Tibial nerve (tissue), 4 donors: Measurements from ENCODE around the gene ZNF71. TPM values are rescaled to one million over a fixed set of nuclear protein-coding genes. Genes with fewer than 3 reads are reported as not detected.
"Not testable (repeated sequence)": the region's sequence is repeated elsewhere in the genome, so short reads cannot be mapped to it uniquely, and the experiment has no call there.

ENCODE experiments used
- DNase-seq, 2 donors: peaks; one replicate each; pipeline ENCODE4 v3.0.0-alpha.2; 2019; ENCODE audit warnings: low spot score in 2 of 2
- H3K27ac ChIP-seq, 4 donors: fragments of 200-600 bp; sonication (generic) in 3 of 4; one replicate each; pipeline ENCODE4 v1.5.1; 2017 to 2019; ENCODE audit warnings: mild to moderate bottlenecking in 1 of 4
- H3K27me3 ChIP-seq, 2 donors: fragments of 200-600 bp; sonication (generic) in 1 of 2; one replicate each; pipeline versions ENCODE4 v1.5.1 to v1.6.0; 2017 to 2019
- H3K36me3 ChIP-seq, 3 donors: fragments of 200-600 bp; sonication (generic); one replicate each; pipeline ENCODE4 v1.5.1; 2018 to 2019
- H3K4me1 ChIP-seq, 4 donors: fragments of 200-600 bp; sonication (generic) in 3 of 4; one replicate each; pipeline ENCODE4 v1.5.1; 2017 to 2019
- H3K4me3 ChIP-seq, 4 donors: fragments of 200-600 bp; sonication (generic) in 3 of 4; one replicate each; pipeline ENCODE4 v1.5.1; 2017 to 2019; ENCODE audit warnings: mild to moderate bottlenecking in 1 of 4, moderate library complexity in 1 of 4
- H3K9me3 ChIP-seq, 4 donors: fragments of 200-600 bp; sonication (generic) in 3 of 4; one replicate each; pipeline ENCODE4 v1.5.1; 2017 to 2019
- EP300 ChIP-seq, 2 donors: sonication (generic); formaldehyde crosslinking; IDR thresholded peaks; one replicate each; pipeline ENCODE4 v1.6.1; 2017; ENCODE audit warnings: antibody characterized with exemption in 2 of 2, mild to moderate bottlenecking in 1 of 2
- POLR2A ChIP-seq, 2 donors: fragments of 450-650 bp; IDR thresholded peaks; one replicate each; pipeline ENCODE4 v1.6.1; 2017; ENCODE audit warnings: antibody characterized with exemption in 2 of 2, mild to moderate bottlenecking in 2 of 2, moderate library complexity in 2 of 2
- WGBS, 2 donors: methylation state at CpG; one replicate each; pipeline ENCODE4 v1.1.5; 2018; 5-methylcytosine and 5-hydroxymethylcytosine counted together
- total RNA-seq, 4 donors: library from RNA; depleted of rRNA; stranded (reverse); fragments of >200 nt; gene quantifications; one replicate each; pipeline ENCODE4 v1.1.0, GENCODE V29; 2016
- TF ChIP-seq, protein P1 (sequence below), 5 experiments: fragments of 200-600 bp in 3 of 5; fragments of 450-650 bp in 2 of 5; sonication (generic) in 3 of 5; IDR thresholded peaks; one replicate each; pipeline ENCODE4 v1.5.1; 2016 to 2019; ENCODE audit warnings: antibody characterized with exemption in 5 of 5, mild to moderate bottlenecking in 3 of 5, moderate library complexity in 2 of 5

The ZNF71 gene
- total RNA-seq, 4 donors from 2014 or later, result 9.0 to 13.2 (median 12.8) TPM

DNA sequence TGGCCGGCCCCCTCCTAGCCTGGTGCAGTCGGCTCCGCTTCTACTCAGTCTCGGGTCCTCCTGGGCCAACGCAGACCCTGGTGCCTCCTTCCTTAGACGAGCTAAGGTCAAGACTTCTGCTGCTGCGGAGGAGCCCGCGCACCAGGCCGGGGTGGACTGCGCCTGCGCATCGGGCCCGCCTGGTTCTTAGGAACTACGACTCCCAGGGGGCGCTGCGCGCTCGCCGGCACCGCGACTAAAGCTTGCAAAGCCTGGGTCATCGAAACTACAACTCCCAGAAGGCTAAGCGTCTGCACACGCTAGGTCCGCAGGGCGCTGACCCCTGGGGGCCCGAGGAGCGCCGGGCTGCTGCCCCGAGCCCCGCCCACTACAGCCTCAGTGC lies 76.5 kb downstream of the ZNF71 start, which contains the start of gene ZNF835:
ZNF835 (minus strand) TSS at position 145 of the 382 bp plus-strand sequence. CDS start 6,559 bp downstream, outside the sequence.
- no peaks in the 10 kb centered on the region for H3K27me3 ChIP-seq
- 3 to 4% methylated on average over 12 to 21 of the region's 32 CpGs for WGBS, 2 donors
- H3K4me3 ChIP-seq, result peak within 1 kb of the TSS; percentile 47 to 72 (median 64)
- DNase-seq, result peak; percentile 81 to 85
- H3K27ac ChIP-seq, result peak within 1 kb of the TSS in 2 of 4 donors; percentile 52 to 71
- H3K4me1 ChIP-seq, result peaks cover 0 to 11% (median 2%) of the 10 kb centered on the region in 4 donors
- TF ChIP-seq EP300 (IDR thresholded peaks at IDR 0.05), result peak in 1 of 2 donors; percentile 40
- no peak for TF ChIP-seq POLR2A (IDR thresholded peaks at IDR 0.05)
- TF ChIP-seq, protein P1, sequence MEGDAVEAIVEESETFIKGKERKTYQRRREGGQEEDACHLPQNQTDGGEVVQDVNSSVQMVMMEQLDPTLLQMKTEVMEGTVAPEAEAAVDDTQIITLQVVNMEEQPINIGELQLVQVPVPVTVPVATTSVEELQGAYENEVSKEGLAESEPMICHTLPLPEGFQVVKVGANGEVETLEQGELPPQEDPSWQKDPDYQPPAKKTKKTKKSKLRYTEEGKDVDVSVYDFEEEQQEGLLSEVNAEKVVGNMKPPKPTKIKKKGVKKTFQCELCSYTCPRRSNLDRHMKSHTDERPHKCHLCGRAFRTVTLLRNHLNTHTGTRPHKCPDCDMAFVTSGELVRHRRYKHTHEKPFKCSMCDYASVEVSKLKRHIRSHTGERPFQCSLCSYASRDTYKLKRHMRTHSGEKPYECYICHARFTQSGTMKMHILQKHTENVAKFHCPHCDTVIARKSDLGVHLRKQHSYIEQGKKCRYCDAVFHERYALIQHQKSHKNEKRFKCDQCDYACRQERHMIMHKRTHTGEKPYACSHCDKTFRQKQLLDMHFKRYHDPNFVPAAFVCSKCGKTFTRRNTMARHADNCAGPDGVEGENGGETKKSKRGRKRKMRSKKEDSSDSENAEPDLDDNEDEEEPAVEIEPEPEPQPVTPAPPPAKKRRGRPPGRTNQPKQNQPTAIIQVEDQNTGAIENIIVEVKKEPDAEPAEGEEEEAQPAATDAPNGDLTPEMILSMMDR (IDR thresholded peaks at IDR 0.05), result peak; percentile 18 to 53 (median 38)
- H3K9me3 ChIP-seq, result peaks cover 0 to 26% (median 0%) of the 10 kb centered on the region in 4 donors
- H3K36me3 ChIP-seq, result peaks cover 0 to 19% (median 0%) of the 10 kb centered on the region in 3 donors

DNA sequence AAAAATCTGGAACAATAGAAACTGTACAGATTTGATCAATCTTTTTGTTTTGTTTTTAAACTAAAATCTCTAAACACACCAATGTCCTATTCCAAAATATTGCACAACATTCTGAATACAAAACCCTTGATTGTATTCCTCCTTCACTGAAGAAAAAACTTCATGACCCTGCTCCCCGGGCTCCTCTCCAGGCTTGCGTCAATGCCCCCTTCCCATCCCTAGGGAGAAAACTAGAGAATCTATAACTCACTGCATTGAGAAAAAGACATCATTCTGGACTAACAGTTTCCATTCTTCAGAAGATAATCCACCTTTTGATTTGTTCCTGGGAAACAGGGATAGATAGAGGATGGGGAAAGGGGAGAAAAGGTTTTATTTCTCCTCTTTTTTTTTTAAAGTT lies 77.5 kb downstream of the ZNF71 start:
- H3K4me3 ChIP-seq, H3K27me3 ChIP-seq, H3K27ac ChIP-seq: not testable (repeated sequence)
- Histone ChIP-seq H3K9me3 (peaks cover 0 to 22% (median 0%) of the 10 kb centered on the region in 4 donors), H3K36me3 (peaks cover 0 to 14% (median 0%) of the 10 kb centered on the region in 3 donors), H3K4me1 (peaks cover 0 to 11% (median 2%) of the 10 kb centered on the region in 4 donors)
- WGBS, 2 donors, result 53 to 55% methylated on average over 2 of the region's 2 CpGs
- DNase-seq, result peak; percentile 42 to 44

Other genes starting within 250 kb of the ZNF71 start
- gene ZNF582, start 201.8 kb upstream of the ZNF71 start, total RNA-seq, result 1 to 10 TPM; 3.1 to 5.2 (median 4.7) TPM
- 10 to 100 TPM in 2 of 4 donors, 1 to 10 TPM in 2; 4.5 to 14.9 (median 11.0) TPM for gene ZNF583, start 191.0 kb upstream of the ZNF71 start, total RNA-seq
- gene ZNF667, start 118.0 kb upstream of the ZNF71 start, total RNA-seq, result 10 to 100 TPM in 1 of 4 donors, 1 to 10 TPM in 3; 3.6 to 12.2 (median 5.8) TPM
- gene ZNF471, start 87.4 kb upstream of the ZNF71 start, total RNA-seq, result 10 to 100 TPM in 3 of 4 donors, 1 to 10 TPM in 1; 9.4 to 15.6 (median 11.3) TPM
- gene ZFP28, start 56.4 kb upstream of the ZNF71 start, total RNA-seq, result 10 to 100 TPM in 3 of 4 donors, 1 to 10 TPM in 1; 9.4 to 27.5 (median 12.7) TPM
- 1 to 10 TPM; 5.1 to 9.2 (median 5.7) TPM for gene ZNF470, start 27.8 kb upstream of the ZNF71 start, total RNA-seq
- gene SMIM17, start 47.9 kb downstream of the ZNF71 start, total RNA-seq, result under 1 TPM in 3 of 4 donors, not detected in 1; 0.60 to 0.84 (median 0.78) TPM
- 10 to 100 TPM in 3 of 4 donors, 1 to 10 TPM in 1; 9.6 to 14.7 (median 11.7) TPM for gene ZNF835, start 76.5 kb downstream of the ZNF71 start, total RNA-seq
- 10 to 100 TPM in 1 of 4 donors, 1 to 10 TPM in 3; 9.0 to 14.7 (median 9.8) TPM for gene PEG3, start 245.4 kb downstream of the ZNF71 start, total RNA-seq
- gene ZIM2, start 245.4 kb downstream of the ZNF71 start, total RNA-seq, result not detected